GM21825 (cell line): ENCODE results near the gene GCNT3.
A peak's percentile ranks its signal among the peaks of the same experiment; 100 is the strongest.
"Not testable (repeated sequence)": the region's sequence is repeated elsewhere in the genome, so short reads cannot be mapped to it uniquely, and the experiment has no call there.

ENCODE experiments used
- ATAC-seq: cut with Tn5 transposase; IDR thresholded peaks from one replicate; pipeline ENCODE4 v1.9.1; 2021; ENCODE audit warnings: mild to moderate bottlenecking, moderate library complexity; ENCODE audit not compliant: unreplicated experiment

The GCNT3 gene

DNA sequence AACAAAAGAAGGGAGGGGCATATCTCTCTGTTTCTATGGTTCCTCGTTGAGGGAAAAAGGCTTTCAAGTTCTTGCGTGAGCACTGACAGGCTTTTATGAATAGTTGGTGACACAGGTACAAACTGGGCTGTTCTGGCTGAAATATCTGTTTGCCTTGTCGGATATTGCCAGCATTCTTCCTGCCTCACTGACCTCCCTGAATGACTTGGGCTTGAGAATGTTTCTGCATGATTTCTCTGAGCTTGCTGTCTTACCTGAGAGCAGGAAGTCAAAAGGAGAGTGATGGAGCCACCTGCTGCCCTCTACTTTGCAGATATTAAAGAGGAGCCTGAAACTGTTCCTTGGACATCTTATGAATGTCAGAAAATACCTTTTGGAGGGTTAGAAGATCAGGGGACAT lies 4.8 kb downstream of the GCNT3 start:
- no peak for ATAC-seq

DNA sequence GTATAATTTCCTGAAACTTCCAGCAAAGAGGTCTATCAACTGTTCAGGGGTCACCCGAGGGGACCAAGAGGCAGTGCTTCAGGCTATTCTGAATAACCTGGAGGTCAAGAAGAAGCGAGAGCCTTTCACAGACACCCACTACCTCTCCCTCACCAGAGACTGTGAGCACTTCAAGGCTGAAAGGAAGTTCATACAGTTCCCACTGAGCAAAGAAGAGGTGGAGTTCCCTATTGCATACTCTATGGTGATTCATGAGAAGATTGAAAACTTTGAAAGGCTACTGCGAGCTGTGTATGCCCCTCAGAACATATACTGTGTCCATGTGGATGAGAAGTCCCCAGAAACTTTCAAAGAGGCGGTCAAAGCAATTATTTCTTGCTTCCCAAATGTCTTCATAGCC lies 6.8 kb downstream of the GCNT3 start:
- ATAC-seq: no peak

DNA sequence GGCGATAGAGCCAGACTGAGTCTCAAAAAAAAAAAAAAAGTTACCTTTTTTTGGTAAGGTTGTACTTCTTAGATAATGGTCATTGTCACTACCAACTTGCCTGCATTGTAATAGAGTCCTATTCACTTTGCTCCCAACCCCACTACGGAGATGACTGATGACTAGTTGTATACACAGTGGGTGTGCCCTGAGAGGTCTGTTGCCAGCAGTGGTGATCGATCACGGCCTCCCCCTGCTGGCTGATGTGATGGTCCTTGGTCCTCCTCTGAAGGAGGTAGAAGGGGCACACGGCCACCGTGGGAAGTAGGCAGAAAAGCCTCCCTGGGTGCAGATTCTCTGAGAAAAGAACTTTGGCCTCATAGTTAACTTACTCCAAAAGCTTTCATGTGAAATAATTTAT lies 10.7 kb downstream of the GCNT3 start:
- ATAC-seq: no peak

DNA sequence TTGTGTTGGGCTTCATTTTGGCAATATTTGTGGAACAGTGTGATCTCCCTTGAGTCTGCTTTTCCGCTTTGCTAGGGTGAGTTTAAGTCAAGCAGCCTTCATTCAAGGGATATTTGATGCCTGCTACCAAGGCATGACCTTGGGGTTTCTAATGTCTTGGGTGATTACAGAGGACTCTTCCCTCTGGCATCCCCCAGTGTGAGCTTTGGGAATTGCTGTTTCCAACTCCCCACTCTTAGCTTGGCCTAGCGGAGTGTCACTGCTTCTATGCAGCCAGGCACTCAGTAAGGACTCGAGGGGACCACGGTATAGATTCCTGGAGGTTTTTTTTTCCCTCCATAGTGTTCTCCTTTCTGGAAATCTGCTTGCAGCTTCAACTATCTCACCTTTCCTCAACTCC lies 21.1 kb downstream of the GCNT3 start:
- no peak for ATAC-seq

DNA sequence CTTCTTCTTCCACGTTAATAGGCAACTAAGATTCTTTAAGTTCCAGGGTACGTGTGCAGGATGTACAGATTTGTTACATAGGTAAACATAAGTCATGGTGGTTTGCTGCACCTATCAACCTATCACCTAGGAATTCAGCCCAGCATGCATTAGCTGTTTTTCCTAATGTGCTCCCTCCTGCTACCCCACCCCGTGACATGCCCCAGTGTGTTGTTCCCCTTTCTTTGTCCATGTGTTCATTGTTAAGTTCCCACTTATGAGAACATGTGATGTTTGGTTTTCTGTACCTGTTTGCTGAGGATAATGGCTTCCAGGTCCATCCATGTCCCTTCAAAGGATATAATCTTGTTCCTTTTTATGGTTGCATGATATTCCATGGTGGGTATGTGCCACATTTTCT lies 24.6 kb downstream of the GCNT3 start:
- no peak for ATAC-seq

DNA sequence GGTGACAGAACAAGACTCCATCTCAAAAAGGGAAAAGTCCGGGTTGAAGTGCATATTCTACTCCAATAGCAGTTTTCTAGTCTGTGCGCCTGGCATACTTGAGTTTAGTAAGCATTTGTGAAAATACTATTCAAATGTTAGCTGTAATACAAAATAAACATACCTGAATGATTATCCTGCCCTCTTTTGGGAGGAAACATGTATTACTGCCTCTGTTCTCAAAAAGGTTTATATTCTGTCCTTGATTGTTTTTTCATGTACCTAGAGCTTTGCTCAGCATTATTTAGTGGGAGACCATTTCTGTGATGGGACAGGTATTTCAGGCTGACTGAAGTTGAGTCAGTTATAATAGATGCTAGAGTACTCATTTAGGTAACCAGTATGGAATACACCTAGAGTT lies 25.9 kb downstream of the GCNT3 start:
- ATAC-seq: not testable (repeated sequence)

DNA sequence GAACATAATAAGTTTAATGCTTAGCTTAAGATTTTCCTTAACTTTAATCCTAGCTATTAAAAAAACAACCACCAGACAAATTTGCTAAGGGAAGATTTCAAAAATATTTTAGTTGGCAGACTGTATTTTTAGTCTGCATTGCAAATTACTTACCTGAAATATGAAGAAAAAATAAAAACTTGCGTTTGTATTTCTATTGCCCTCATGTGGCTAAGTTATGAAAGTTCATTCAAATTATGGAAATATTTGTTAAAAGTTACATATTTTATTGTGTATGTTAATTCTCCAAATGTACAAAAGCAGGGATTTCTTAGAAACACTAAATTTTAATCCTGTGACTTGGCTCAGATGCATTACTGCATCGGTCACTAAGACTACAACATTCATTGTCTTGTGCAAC lies 30.8 kb downstream of the GCNT3 start:
- ATAC-seq: no peak

DNA sequence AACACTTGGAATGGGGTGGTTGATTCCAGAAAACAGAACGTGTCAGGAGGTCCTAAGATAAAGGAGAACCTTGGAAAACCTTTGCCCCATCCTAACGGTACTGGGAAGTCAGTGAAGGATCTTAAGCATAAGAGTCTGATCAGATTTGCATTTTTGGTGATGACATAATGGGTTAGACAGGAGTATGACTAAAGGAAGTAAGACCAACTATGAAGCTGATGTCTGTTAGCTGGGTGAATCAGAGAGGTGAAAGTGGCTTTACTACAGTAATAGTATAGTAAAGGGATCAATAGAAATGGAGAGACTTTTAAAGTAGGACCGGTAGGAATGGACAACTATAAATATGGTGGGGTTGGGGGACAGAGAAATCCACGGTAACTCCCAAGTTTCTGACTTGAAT lies 33.2 kb downstream of the GCNT3 start:
- no peak for ATAC-seq

DNA sequence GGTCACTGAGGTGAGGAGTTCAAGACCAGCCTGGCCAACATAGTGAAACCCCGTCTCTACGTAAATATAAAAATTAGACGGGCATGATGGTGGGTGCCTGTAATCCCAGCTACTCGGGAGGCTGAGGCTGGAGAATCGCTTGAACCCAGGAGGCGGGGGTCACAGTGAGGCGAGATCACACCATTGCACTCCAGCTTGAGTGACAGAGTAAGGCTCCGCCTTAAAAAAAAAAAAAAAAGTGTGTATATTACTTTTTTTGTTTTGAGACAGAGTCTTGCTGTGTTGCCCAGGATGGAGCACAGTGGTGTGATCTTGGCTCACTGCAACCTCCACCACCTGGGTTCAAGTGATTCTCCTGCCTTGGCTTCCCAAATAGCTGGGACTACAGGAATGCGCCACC lies 34.2 kb downstream of the GCNT3 start:
- ATAC-seq: not testable (repeated sequence)

DNA sequence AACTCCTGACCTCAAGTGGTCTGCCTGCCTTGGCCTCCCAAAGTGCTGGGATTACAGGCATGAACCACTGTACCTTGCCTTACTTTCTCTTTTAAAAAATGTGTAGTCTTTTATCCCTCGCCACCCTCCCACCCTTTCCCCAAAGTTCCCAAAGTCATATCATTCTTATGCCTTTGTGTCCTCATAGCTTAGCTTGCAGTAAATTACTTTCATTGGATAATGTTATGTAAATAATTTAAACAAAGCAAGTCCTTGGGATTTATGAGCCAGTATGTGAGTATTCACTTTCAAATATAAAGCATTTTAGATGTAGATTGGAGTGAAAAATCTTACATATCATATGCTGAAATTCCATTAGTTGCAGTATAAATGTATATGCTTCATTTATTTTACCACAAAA lies 34.7 kb downstream of the GCNT3 start:
- ATAC-seq: no peak

DNA sequence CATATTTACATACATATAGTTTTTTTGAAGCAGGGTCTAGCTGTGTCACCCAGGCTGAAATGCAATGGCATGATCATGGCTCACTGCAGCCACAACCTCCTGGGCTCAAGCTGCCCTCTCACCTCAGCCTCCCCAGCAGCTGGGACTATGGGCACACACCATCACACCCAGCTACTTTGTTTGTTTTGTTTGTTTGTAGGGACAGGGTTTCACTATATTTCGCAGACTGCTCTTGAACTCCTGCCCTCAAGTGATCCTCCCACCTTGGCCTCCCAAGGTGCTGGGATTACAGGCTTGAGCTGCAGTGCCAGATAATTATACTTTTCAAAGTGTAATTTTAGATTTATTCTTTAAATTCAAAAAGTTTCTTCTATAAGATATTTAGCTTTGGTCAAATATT lies 35.5 kb downstream of the GCNT3 start:
- ATAC-seq: no peak

DNA sequence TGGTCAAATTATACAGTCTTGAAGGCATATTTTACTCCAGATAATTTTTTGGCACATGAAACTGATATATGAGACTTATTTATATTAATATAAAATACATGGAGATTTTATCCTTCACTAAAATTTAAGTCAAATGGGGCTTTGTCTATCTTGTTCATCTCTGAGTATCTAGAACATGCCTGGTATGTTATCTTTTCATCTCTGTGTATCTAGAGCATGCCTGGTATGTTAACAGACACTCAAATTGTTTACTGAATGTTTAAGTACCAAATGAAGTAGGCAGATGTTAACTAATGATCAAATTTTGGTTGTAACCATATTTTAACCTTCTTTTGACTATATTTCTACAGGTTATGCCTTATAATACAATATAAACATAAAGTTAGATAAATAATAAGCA lies 38.0 kb downstream of the GCNT3 start:
- ATAC-seq: no peak

DNA sequence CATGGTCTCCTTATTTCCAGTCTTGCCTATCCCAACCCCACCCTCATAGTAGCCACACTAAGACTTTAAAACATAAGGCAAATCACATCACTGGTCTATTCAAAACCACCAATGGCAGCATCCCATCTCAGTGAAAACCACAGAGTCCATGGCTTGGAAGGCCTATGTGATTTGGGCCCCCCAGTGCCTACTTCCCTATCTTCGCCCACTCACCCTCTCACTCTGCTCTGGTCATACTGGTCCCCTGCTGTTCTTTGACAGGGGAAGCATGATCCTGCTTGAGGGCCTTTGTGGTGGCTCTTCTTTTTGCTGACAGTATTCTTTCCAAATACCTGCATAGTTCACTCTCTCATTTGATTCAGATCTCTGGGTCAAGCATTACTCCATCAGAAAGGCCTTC lies 42.5 kb downstream of the GCNT3 start:
- no peak for ATAC-seq

DNA sequence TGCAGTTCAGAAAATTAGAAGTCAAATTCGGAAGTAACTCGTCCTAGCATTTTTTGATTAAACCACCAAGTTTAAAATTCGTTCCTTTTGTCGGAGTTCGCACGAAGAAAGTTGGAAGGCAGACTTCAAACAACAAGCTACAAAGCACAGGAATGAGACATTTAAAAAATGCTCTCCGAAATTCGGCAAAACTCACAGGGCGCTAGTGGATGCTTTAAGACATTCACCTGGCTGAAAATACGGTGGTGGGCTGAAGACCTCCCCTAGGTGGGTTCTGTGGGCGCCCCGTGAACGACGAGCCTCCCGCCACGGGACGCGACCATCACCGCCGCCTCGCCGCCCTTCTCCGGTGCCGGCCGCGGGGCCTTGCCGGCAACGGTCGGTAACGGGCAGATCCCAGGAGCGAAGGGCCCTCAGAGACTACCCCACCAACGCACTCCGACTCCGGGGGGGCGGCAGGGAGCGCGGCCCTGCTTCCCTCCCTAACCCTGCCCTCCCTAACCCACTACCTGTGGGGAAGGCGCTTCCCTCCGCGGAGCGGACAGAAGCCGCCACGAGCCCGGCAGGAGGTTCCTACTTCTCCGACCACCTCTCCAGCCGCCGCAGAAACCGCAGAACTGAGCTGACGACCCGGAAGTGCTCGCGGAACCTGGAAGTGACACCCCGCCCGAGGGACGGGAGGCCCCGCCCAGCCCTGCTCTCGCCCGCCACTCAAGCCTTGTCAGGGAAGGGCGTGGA lies 45.5 kb downstream of the GCNT3 start, which contains the start of gene GTF2A2:
Gene GTF2A2, minus strand, starts transcription at position 619 of the 738 bp plus-strand sequence. CDS start 5,238 bp downstream, outside the sequence.
- ATAC-seq: peak; percentile 98

DNA sequence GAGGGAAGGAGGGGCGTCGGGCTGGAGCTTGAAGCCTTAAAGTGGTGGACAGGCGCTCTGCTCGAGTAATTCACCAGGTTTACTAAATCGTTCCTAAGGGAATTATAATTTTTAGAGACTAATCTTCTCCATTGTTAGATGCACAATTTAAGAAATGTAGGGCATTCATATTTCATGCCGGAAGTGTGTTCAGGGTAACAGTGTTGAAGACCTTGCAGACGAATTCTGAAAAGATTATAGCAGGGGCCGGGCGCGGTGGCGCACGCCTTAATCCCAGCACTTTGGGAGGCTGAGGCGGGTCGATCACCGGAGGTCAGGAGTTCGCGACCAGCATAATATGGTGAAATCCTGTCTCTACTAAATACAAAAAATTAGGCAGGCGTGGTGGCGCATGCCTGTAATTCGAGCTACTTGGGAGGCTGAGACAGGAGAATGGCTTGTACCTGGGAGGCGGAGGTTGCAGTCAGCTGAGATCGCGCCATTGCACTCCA lies 46.1 kb downstream of the GCNT3 start:
- peak; percentile 13 for ATAC-seq

DNA sequence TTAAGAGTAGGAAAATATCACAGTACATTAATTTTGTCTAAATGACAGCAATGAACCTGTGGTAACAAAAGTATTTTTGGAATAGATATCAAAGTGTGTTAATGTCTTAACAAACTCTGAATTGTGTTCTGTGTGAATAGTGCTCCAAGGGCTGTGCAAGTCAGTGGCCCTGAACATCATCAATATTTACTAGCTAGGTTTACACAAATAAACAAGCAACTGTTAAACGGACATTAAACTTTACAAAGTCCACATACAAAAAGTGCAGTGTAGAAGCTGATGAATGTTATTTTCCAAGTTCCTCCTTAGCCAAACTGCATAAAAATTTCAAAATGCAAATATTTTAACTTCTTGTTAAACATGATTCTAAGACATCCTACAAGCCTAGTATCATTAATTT lies 47.8 kb downstream of the GCNT3 start:
- ATAC-seq: no peak

DNA sequence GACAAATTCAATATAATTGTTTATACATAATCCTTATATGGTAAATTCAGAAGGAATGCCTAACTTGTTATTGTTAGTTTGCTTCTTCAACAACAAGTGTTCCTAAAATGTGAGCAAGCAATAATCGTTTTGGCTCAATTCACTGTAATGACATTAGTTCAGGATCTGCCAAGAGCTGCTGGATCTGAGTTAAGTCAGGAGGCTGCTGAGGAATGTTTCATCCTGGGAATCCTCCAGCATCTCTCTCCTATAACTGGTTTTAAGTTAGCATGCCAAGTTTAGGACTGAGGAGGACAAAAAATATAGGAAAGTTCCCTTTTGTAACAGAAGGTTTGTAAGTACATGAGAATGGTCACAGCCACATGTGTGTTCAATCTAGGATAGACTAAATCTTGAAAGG lies 50.7 kb downstream of the GCNT3 start:
- ATAC-seq: no peak

DNA sequence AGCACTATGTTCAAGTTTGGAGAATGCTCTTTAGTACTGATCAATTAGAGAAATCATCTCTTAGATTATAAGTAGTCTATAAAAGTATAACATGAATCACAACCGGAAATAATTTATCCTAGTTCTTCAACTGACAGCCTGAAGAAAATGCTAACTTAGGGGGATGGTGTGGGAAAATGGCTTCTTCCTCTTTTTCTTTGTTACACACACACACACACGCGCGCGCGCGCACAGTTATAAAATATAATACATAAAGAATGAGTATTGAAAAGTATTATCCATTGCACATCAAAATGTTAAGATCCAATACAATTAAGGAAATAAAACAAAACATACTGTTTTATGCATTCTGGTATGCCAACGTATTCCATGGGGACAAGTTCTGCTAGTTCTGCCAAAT lies 57.0 kb downstream of the GCNT3 start:
- ATAC-seq: no peak
